Neuronal stem cell (in vitro differentiated cells): Measurements from ENCODE around the gene EPDR1.

Experiments used
- DNase-seq: peaks from one replicate; pipeline ENCODE4 v3.0.0-alpha.2; 2013; ENCODE audit warnings: low spot score
- H2AFZ ChIP-seq: one replicate; pipeline ENCODE4 v1.6.1; 2013; ENCODE audit warnings: mild to moderate bottlenecking, low read length, inconsistent platforms
- H2AK5ac ChIP-seq: 2 replicates; pipeline ENCODE4 v1.6.1; 2013; ENCODE audit warnings: low read depth, mild to moderate bottlenecking, inconsistent platforms, low read length, moderate library complexity, mixed read lengths
- H2BK120ac ChIP-seq: 2 replicates; pipeline ENCODE4 v1.6.1; 2013; ENCODE audit warnings: low read depth, mild to moderate bottlenecking, inconsistent platforms, low read length, moderate library complexity, mixed read lengths
- H2BK12ac ChIP-seq: one replicate; pipeline ENCODE4 v1.6.1; 2013; ENCODE audit warnings: low read length, inconsistent platforms
- H2BK15ac ChIP-seq: 2 replicates; pipeline ENCODE4 v1.6.1; 2013; ENCODE audit warnings: mild to moderate bottlenecking, low read length, inconsistent platforms, mixed read lengths
- H2BK5ac ChIP-seq: one replicate; pipeline ENCODE4 v1.6.1; 2013; ENCODE audit warnings: inconsistent platforms, mild to moderate bottlenecking, low read length, moderate library complexity
- H3K14ac ChIP-seq: one replicate; pipeline ENCODE4 v1.6.1; 2013; ENCODE audit warnings: low read length, inconsistent platforms
- H3K18ac ChIP-seq: 2 replicates; pipeline ENCODE4 v1.6.1; 2013; ENCODE audit warnings: low read length, inconsistent platforms
- H3K23ac ChIP-seq: 2 replicates; pipeline ENCODE4 v1.6.1; 2013; ENCODE audit warnings: low read depth, mild to moderate bottlenecking, mixed read lengths, low read length, inconsistent platforms; ENCODE audit not compliant: poor library complexity
- H3K27ac ChIP-seq: replicated peaks from 3 replicates; pipeline ENCODE4 v1.5.1; 2013; ENCODE audit warnings: low read length, inconsistent platforms
- H3K27me3 ChIP-seq, 3 experiments: 2 replicates each; pipeline ENCODE4 v1.6.1; 2013; ENCODE audit warnings: low read length in 3 of 3, mild to moderate bottlenecking in 2 of 3, inconsistent platforms in 1 of 3, low read depth in 1 of 3, mixed read lengths in 1 of 3, moderate library complexity in 1 of 3; ENCODE audit not compliant: control insufficient read depth in 3 of 3, insufficient read depth in 3 of 3
- H3K36me3 ChIP-seq, 2 donors: replicated peaks in 1 of 2; 2 replicates each; pipeline ENCODE4 v1.6.1; 2013; ENCODE audit warnings: low read length in 2 of 2; ENCODE audit not compliant: control insufficient read depth in 2 of 2, insufficient read depth in 2 of 2
- H3K4ac ChIP-seq: 2 replicates; pipeline ENCODE4 v1.6.1; 2013; ENCODE audit warnings: inconsistent platforms, mild to moderate bottlenecking, low read length, moderate library complexity
- H3K4me1 ChIP-seq, 2 donors: 1 replicate in 1 of 2; 2 replicates in 1 of 2; pipeline ENCODE4 v1.6.1; 2013; ENCODE audit warnings: low read length in 2 of 2, low read depth in 1 of 2; ENCODE audit not compliant: control insufficient read depth in 2 of 2, insufficient read depth in 1 of 2
- H3K4me2 ChIP-seq: one replicate; pipeline ENCODE4 v1.6.1; 2013; ENCODE audit warnings: mild to moderate bottlenecking, low read length, inconsistent platforms; ENCODE audit not compliant: insufficient read depth, poor library complexity, severe bottlenecking
- H3K4me3 ChIP-seq, 2 donors: 2 replicates each; pipeline ENCODE4 v1.5.1; 2013; ENCODE audit warnings: low read length in 2 of 2, mild to moderate bottlenecking in 2 of 2, inconsistent platforms in 1 of 2, moderate library complexity in 1 of 2
- H3K79me1 ChIP-seq: one replicate; pipeline ENCODE4 v1.6.1; 2013; ENCODE audit warnings: low read depth, mild to moderate bottlenecking, inconsistent platforms, low read length, moderate library complexity
- H3K9ac ChIP-seq: one replicate; pipeline ENCODE4 v1.6.1; 2013; ENCODE audit warnings: mild to moderate bottlenecking, low read depth, low read length, inconsistent platforms; ENCODE audit not compliant: poor library complexity
- H3K9me3 ChIP-seq, 2 donors: replicated peaks in 1 of 2; 2 replicates each; pipeline versions ENCODE3 to v1.6.1; 2013; ENCODE audit warnings: low read length in 2 of 2, mild to moderate bottlenecking in 2 of 2, inconsistent platforms in 1 of 2, low read depth in 1 of 2, mixed read lengths in 1 of 2, moderate library complexity in 1 of 2; ENCODE audit not compliant: control insufficient read depth in 2 of 2, insufficient read depth in 1 of 2
- H4K8ac ChIP-seq: one replicate; pipeline ENCODE4 v1.6.1; 2013; ENCODE audit warnings: low read depth, mild to moderate bottlenecking, inconsistent platforms, low read length, moderate library complexity
- H4K91ac ChIP-seq: one replicate; pipeline ENCODE4 v1.6.1; 2013; ENCODE audit warnings: low read length, low read depth, mild to moderate bottlenecking, inconsistent platforms; ENCODE audit not compliant: poor library complexity
- WGBS, 2 donors: extraction: QIAGEN DNeasy Blood & Tissue Kit; methylation state at CpG; one replicate each; pipeline ENCODE4 v1.1.7; 2013; ENCODE audit warnings: missing lambda C conversion rate in 2 of 2, mixed read lengths in 1 of 2; ENCODE audit not compliant: insufficient read length in 2 of 2, insufficient replicate concordance in 1 of 2; ENCODE audit errors: extremely low coverage in 2 of 2; 5-methylcytosine and 5-hydroxymethylcytosine counted together

The EPDR1 gene

GRCh38 chr7:37986908-37987330 lies 66.5 kb downstream of the EPDR1 start:
- H3K9ac ChIP-seq: no peak overlapping the region
- no peak overlapping the region for H4K8ac ChIP-seq
- no peaks in the 10 kb centered on the region for H3K27me3 ChIP-seq
- no peak overlapping the region for H2BK12ac ChIP-seq
- no peak overlapping the region for H2AFZ ChIP-seq
- H4K91ac ChIP-seq: no peak overlapping the region
- H3K14ac ChIP-seq: no peak overlapping the region
- H3K36me3 ChIP-seq: no peaks in the 10 kb centered on the region
- H2BK5ac ChIP-seq: no peak overlapping the region
- H3K4ac ChIP-seq: no peak overlapping the region
- H3K4me1 ChIP-seq: peaks cover 2 to 8% of the 10 kb centered on the region in 2 donors
- H3K9me3 ChIP-seq: no peaks in the 10 kb centered on the region
- no CpG with 5 or more reads among the region's 4 CpGs for WGBS, 2 donors
- H3K18ac ChIP-seq: no peak overlapping the region
- no peak overlapping the region for H3K23ac ChIP-seq
- H2BK15ac ChIP-seq: no peak overlapping the region
- no peak overlapping the region for H3K27ac ChIP-seq
- no peaks in the 10 kb centered on the region for H3K79me1 ChIP-seq
- H3K4me2 ChIP-seq: no peak overlapping the region
- no peak overlapping the region for H2AK5ac ChIP-seq
- no peak for DNase-seq
- no peak overlapping the region for H3K4me3 ChIP-seq
- no peak overlapping the region for H2BK120ac ChIP-seq

GRCh38 chr7:37987732-37988131 lies 67.3 kb downstream of the EPDR1 start:
- H3K27me3 ChIP-seq: no peaks in the 10 kb centered on the region
- H2BK12ac ChIP-seq: no peak overlapping the region
- H3K14ac ChIP-seq: no peak overlapping the region
- H3K27ac ChIP-seq: no peak overlapping the region
- H2BK120ac ChIP-seq: no peak overlapping the region
- no CpG with 5 or more reads among the region's 1 CpG for WGBS, 2 donors
- no peaks in the 10 kb centered on the region for H3K36me3 ChIP-seq
- no peaks in the 10 kb centered on the region for H3K79me1 ChIP-seq
- no peak overlapping the region for H3K9ac ChIP-seq
- H4K8ac ChIP-seq: no peak overlapping the region
- peaks cover 2 to 8% of the 10 kb centered on the region in 2 donors for H3K4me1 ChIP-seq
- H2AFZ ChIP-seq: no peak overlapping the region
- H3K18ac ChIP-seq: no peak overlapping the region
- H3K4me2 ChIP-seq: no peak overlapping the region
- no peak overlapping the region for H2AK5ac ChIP-seq
- H3K4ac ChIP-seq: no peak overlapping the region
- H3K9me3 ChIP-seq: no peaks in the 10 kb centered on the region
- H2BK5ac ChIP-seq: no peak overlapping the region
- no peak overlapping the region for H3K23ac ChIP-seq
- no peak overlapping the region for H3K4me3 ChIP-seq
- no peak overlapping the region for H2BK15ac ChIP-seq
- H4K91ac ChIP-seq: no peak overlapping the region
- no peak for DNase-seq

DNA sequence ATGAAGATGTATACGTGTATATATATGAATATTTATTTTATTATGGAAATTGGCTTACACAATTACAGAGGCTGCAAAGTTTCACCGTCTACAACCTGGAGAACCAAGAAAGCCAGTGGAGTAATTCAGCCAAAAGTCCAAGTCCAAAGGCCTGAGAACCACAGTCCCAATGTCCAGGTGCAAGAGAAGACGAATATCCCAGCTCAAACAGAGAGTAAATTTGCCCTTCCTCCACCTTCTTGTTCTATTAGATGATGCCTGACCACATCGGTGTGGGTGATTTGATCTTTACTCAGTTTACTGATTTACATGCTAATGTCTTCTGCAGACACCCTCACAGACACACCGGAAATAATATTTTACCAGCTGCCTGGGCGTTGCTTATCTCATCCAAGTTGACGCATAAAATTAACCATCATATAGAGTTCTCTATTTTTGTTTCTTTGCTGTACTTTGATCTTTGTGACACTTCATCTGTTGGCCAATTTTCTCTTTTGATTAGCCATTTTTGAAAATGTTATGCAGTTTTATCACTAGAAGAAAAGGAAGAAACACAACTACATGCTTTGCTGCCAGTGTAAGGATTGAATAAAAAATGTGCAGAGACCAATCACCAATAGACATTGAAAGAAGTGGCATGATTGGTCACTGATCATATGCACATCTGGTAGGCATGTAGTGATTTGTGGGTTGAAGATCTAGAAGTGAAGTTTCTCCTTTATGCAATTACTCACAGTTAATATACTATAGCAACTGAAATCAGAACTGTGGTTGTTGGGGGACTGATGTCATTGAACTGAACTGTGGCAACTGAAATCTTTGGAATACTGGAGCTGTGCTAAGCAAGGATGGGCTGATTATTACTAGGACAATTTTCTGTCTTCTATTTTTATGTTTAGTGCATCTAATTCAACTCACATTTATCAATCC lies 68.5 kb downstream of the EPDR1 start:
- H3K4ac ChIP-seq: no peak overlapping the region
- no peak overlapping the region for H4K91ac ChIP-seq
- H4K8ac ChIP-seq: no peak overlapping the region
- no peak overlapping the region for H2BK15ac ChIP-seq
- H3K9ac ChIP-seq: no peak overlapping the region
- no peak for DNase-seq
- H2BK12ac ChIP-seq: no peak overlapping the region
- no peak overlapping the region for H3K4me2 ChIP-seq
- H3K4me1 ChIP-seq: peaks cover 2 to 8% of the 10 kb centered on the region in 2 donors
- no peak overlapping the region for H3K27ac ChIP-seq
- H3K14ac ChIP-seq: no peak overlapping the region
- no peaks in the 10 kb centered on the region for H3K27me3 ChIP-seq
- no peaks in the 10 kb centered on the region for H3K36me3 ChIP-seq
- H3K18ac ChIP-seq: no peak overlapping the region
- no peak overlapping the region for H2AFZ ChIP-seq
- WGBS, 2 donors: no CpG with 5 or more reads among the region's 7 CpGs
- H3K4me3 ChIP-seq: no peak overlapping the region
- no peak overlapping the region for H2BK5ac ChIP-seq
- H3K23ac ChIP-seq: no peak overlapping the region
- no peak overlapping the region for H2BK120ac ChIP-seq
- no peaks in the 10 kb centered on the region for H3K9me3 ChIP-seq
- H3K79me1 ChIP-seq: no peaks in the 10 kb centered on the region
- no peak overlapping the region for H2AK5ac ChIP-seq

DNA sequence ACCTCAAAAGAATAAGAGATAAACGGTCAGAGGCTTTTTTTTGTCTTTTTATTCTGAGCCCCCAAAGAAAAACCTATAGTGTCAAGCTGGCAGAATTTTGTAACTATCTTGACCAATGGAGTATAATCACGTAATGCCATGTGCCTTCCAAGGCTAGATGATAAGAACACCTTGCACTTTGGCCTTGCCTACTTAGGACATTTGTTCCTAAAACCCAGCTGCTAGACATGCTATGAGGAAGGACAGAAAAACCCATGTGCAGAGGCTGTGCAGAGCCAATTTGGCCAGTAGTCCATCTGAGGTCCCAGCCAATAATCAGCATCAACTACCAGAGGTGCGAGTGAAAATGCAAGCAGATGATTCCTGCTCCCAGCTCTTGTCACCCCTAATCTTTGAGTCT lies 69.9 kb downstream of the EPDR1 start:
- Histone ChIP-seq H3K79me1 (no peaks in the 10 kb centered on the region), H4K8ac (no peak overlapping the region), H3K14ac (no peak overlapping the region), H3K23ac (no peak overlapping the region), H3K18ac (no peak overlapping the region), H3K36me3 (no peaks in the 10 kb centered on the region), H3K4me1 (peaks cover 2 to 8% of the 10 kb centered on the region in 2 donors), H4K91ac (no peak overlapping the region), H2AK5ac (no peak overlapping the region), H2BK15ac (no peak overlapping the region), H3K27ac (no peak overlapping the region), H3K4me3 (no peak overlapping the region), H2AFZ (no peak overlapping the region), H3K9ac (no peak overlapping the region), H3K4me2 (no peak overlapping the region), H2BK5ac (no peak overlapping the region), H2BK12ac (no peak overlapping the region), H2BK120ac (no peak overlapping the region), H3K4ac (no peak overlapping the region), H3K27me3 (no peaks in the 10 kb centered on the region), H3K9me3 (no peaks in the 10 kb centered on the region)
- DNase-seq: no peak
- no CpG with 5 or more reads among the region's 3 CpGs for WGBS, 2 donors
